ENCODE measurements around the gene LIMS1. TPM values are rescaled to one million over a fixed set of nuclear protein-coding genes. Genes with fewer than 3 reads are reported as not detected.

The LIMS1 gene
- total and polyA plus RNA-seq, 2 donors (not counting 3 experiments of a cell fraction or from before 2014, with no cell fraction given), result 153 to 229 TPM

DNA sequence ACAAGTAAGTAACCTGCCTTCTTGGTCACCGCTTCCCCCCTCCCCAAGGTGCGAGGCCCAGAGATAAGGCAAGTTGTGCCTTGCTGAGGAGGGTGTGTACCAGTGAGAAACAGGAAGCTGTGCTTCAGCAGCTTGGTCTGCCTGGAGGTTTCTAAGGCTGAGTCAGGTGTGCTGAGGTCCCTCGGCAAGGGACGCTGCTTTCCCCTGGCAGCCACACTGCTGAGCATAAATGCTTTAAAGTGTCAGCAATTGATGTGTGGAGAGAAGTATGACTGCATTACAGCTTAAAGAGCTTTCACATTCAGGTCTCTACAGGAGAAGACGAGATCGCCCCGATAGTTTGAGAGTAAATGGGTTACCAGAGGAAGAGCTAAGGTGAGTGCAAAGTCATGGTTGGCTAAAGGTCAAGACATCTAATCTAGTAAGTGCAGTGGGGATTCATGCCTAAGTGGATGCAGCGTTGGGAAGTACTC lies 86.9 kb downstream of the LIMS1 start:
- peaks cover 36% of the 10 kb centered on the region for H3K79me2 ChIP-seq (ENCODE audit: control insufficient read depth, insufficient read depth, low read length)
- no peaks in the 10 kb centered on the region for H3K27me3 ChIP-seq (ENCODE audit: control insufficient read depth in 2 of 2, insufficient read depth in 2 of 2, low read length in 2 of 2)
- peak overlapping the region; percentile 39 for H3K4me2 ChIP-seq (ENCODE audit: insufficient read depth, low read length)
- peak; percentile 69 for DNase-seq (ENCODE audit: low read depth, low spot score)
- POLR2A ChIA-PET, result no interaction called here
- CTCF ChIA-PET, result interaction anchor here (1.0 to 4.2 kb wide), 5 partner anchors 9 to 16 kb away, joined by 3 to 60 read pairs (median 13); no protein-coding TSS in a partner anchor
- H3K36me3 ChIP-seq (ENCODE audit: control insufficient read depth in 2 of 2, extremely low read depth in 1 of 2, insufficient read depth in 2 of 2, low read length in 2 of 2), result no peaks in the 10 kb centered on the region
- no peaks in the 10 kb centered on the region for H4K20me1 ChIP-seq (replicated peaks; ENCODE audit: control insufficient read depth, extremely low read depth, insufficient read depth, low read length)
- H2AFZ ChIP-seq (ENCODE audit: low read depth, low read length), result no peak overlapping the region
- H3K27ac ChIP-seq (ENCODE audit: insufficient read depth, low read depth, low read length), result peak overlapping the region; percentile 2
- H3K4me3 ChIP-seq (replicated peaks in 1 of 3; ENCODE audit: insufficient read depth in 1 of 3, low read depth in 1 of 3, low read length in 3 of 3), result no peak overlapping the region
- peak; percentile 75 for FAIRE-seq
- intact Hi-C loops (cut with micrococcal nuclease) (no loop called here), dilution Hi-C loops (cut with MboI; ENCODE audit: extremely low pct_ligation_motif_present, low sequenced_read_pairs) (no loop called here)
- no peaks in the 10 kb centered on the region for H3K9me3 ChIP-seq (replicated peaks; ENCODE audit: control insufficient read depth, insufficient read depth, low read length)
- no peaks in the 10 kb centered on the region for H3K9me1 ChIP-seq (replicated peaks; ENCODE audit: control insufficient read depth, extremely low read depth, insufficient read depth, low read length)
- no peak overlapping the region for H3K9ac ChIP-seq (replicated peaks; ENCODE audit: extremely low read depth, insufficient read depth, low read length)
- peaks cover 56% of the 10 kb centered on the region for H3K4me1 ChIP-seq (ENCODE audit: control insufficient read depth, extremely low read depth, insufficient read depth, low read length)
- TF ChIP-seq MYC (IDR thresholded peaks at IDR 0.05; ENCODE audit: low read depth, low read length) (no peak), FOS (IDR thresholded peaks at IDR 0.05; ENCODE audit: borderline replicate concordance, insufficient read depth, low read length) (no peak), GATA2 (IDR thresholded peaks at IDR 0.05; ENCODE audit: insufficient read depth, insufficient read length, low read depth, low read length) (peak; percentile 34)
- BruUV-seq (replicated peaks), result no TSS peak

DNA sequence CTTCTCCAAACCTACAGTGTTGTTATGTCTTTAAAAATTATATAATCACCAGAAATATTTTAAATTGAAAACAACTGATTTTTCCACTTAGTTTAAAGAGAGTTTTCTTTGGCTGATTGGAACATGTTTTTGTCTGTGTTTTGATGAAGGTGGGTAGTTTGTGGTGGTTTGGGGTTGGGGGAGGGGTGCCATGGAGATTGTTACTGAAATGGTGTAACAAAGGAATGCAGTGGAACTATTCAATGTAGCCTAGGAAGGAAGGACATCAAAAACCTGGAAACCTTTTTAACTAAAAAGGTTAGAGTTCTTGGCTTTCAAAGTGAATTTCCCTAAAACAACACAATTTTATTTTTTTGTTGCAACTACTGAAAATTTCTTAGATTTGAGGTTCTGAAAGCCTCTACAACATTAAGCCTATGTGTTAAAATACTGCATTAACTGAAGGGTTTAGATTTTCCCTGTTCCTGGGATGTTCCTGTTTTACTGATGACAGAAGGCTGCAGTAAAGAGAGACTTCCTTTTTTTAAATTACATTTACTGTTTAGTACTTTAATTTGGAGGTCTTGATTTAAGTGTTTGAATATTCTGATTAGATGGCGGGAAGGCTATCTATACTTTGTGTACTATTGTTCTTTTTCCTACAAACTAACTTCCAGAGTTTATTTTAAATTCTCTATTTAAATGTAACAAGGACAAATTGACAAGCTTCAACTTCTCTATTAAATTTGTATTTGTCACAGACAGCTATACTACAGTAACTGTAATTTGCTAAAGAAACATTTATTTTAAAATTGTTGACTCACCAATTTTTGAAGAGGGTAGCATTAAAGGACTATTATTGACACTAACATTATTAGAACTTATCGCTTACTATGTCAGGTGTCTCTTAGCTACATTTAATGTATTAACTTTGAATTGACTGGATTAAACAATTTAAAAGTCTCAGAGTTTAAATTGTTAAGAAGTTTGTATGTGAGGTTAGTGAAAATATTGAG lies 87.7 kb downstream of the LIMS1 start:
- no peak overlapping the region for H3K9ac ChIP-seq (replicated peaks; ENCODE audit: extremely low read depth, insufficient read depth, low read length)
- peaks cover 40% of the 10 kb centered on the region for H3K79me2 ChIP-seq (ENCODE audit: control insufficient read depth, insufficient read depth, low read length)
- no peak overlapping the region for H2AFZ ChIP-seq (ENCODE audit: low read depth, low read length)
- peaks cover 47% of the 10 kb centered on the region for H3K4me1 ChIP-seq (ENCODE audit: control insufficient read depth, extremely low read depth, insufficient read depth, low read length)
- TF ChIP-seq EZH2 (IDR thresholded peaks at IDR 0.05; ENCODE audit: borderline replicate concordance, low read depth, low read length, severe bottlenecking) (no peak), JUN (IDR thresholded peaks at IDR 0.05; ENCODE audit: borderline replicate concordance, insufficient read depth, insufficient read length, low read depth) (no peak), POLR2AphosphoS5 (IDR thresholded peaks at IDR 0.05; ENCODE audit: insufficient read depth, low read depth, low read length) (no peak), GATA2 (IDR thresholded peaks at IDR 0.05; ENCODE audit: insufficient read depth, insufficient read length, low read depth, low read length) (no peak), MYC (IDR thresholded peaks at IDR 0.05; ENCODE audit: low read depth, low read length) (no peak), POLR2A (IDR thresholded peaks at IDR 0.05; ENCODE audit: low read depth, low read length) (no peak), FOS (IDR thresholded peaks at IDR 0.05; ENCODE audit: borderline replicate concordance, insufficient read depth, low read length) (no peak)
- TF ChIP-seq, protein P1, sequence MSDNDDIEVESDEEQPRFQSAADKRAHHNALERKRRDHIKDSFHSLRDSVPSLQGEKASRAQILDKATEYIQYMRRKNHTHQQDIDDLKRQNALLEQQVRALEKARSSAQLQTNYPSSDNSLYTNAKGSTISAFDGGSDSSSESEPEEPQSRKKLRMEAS (IDR thresholded peaks at IDR 0.05; ENCODE audit: insufficient read depth, insufficient read length), result no peak
- TF ChIP-seq, protein P2, sequence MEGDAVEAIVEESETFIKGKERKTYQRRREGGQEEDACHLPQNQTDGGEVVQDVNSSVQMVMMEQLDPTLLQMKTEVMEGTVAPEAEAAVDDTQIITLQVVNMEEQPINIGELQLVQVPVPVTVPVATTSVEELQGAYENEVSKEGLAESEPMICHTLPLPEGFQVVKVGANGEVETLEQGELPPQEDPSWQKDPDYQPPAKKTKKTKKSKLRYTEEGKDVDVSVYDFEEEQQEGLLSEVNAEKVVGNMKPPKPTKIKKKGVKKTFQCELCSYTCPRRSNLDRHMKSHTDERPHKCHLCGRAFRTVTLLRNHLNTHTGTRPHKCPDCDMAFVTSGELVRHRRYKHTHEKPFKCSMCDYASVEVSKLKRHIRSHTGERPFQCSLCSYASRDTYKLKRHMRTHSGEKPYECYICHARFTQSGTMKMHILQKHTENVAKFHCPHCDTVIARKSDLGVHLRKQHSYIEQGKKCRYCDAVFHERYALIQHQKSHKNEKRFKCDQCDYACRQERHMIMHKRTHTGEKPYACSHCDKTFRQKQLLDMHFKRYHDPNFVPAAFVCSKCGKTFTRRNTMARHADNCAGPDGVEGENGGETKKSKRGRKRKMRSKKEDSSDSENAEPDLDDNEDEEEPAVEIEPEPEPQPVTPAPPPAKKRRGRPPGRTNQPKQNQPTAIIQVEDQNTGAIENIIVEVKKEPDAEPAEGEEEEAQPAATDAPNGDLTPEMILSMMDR (IDR thresholded peaks at IDR 0.05; ENCODE audit: extremely low read depth in 1 of 2, insufficient read depth in 1 of 2, low read depth in 1 of 2, low read length in 2 of 2), result no peak
- H3K9me1 ChIP-seq (replicated peaks; ENCODE audit: control insufficient read depth, extremely low read depth, insufficient read depth, low read length), result no peaks in the 10 kb centered on the region
- DNase-seq (ENCODE audit: low read depth, low spot score) (no peak), FAIRE-seq (no peak)
- H3K36me3 ChIP-seq (ENCODE audit: control insufficient read depth in 2 of 2, extremely low read depth in 1 of 2, insufficient read depth in 2 of 2, low read length in 2 of 2), result no peaks in the 10 kb centered on the region
- no peaks in the 10 kb centered on the region for H4K20me1 ChIP-seq (replicated peaks; ENCODE audit: control insufficient read depth, extremely low read depth, insufficient read depth, low read length)
- no peak overlapping the region for H3K27ac ChIP-seq (ENCODE audit: insufficient read depth, low read depth, low read length)
- intact Hi-C loops (cut with micrococcal nuclease) (no loop called here), dilution Hi-C loops (cut with MboI; ENCODE audit: extremely low pct_ligation_motif_present, low sequenced_read_pairs) (no loop called here)
- POLR2A ChIA-PET, result no interaction called here
- H3K4me2 ChIP-seq (ENCODE audit: insufficient read depth, low read length), result peak overlapping the region; percentile 39
- CTCF ChIA-PET, result interaction anchor here (0.9 to 4.2 kb wide), 8 partner anchors 8 to 17 kb away, joined by 3 to 60 read pairs (median 5); no protein-coding TSS in a partner anchor
- no peak overlapping the region for H3K4me3 ChIP-seq (replicated peaks in 1 of 3; ENCODE audit: insufficient read depth in 1 of 3, low read depth in 1 of 3, low read length in 3 of 3)
- H3K9me3 ChIP-seq (replicated peaks; ENCODE audit: control insufficient read depth, insufficient read depth, low read length), result no peaks in the 10 kb centered on the region
- no peaks in the 10 kb centered on the region for H3K27me3 ChIP-seq (ENCODE audit: control insufficient read depth in 2 of 2, insufficient read depth in 2 of 2, low read length in 2 of 2)
- no TSS peak for BruUV-seq (replicated peaks)

Data from endothelial cell of umbilical vein (primary cell).